H9 (cell line): Measurements from ENCODE around the gene GLP2R. TPM values are rescaled to one million over a fixed set of nuclear protein-coding genes. Genes with fewer than 3 reads are reported as not detected.

ENCODE experiments used
- DNase-seq: peaks from one replicate; pipeline ENCODE4 v3.0.0-alpha.2; 2017
- H2AFZ ChIP-seq: one replicate; pipeline ENCODE4 v1.6.1; 2013; ENCODE audit warnings: mild to moderate bottlenecking, low read length, control low read depth, moderate library complexity
- H2AK5ac ChIP-seq: 2 replicates; pipeline ENCODE4 v1.6.1; 2013; ENCODE audit warnings: low read length, control low read depth, mixed read lengths; ENCODE audit not compliant: insufficient read length
- H2BK120ac ChIP-seq: one replicate; pipeline ENCODE4 v1.6.1; 2013; ENCODE audit warnings: low read depth, mild to moderate bottlenecking, low read length, control low read depth, inconsistent platforms; ENCODE audit not compliant: poor library complexity, severe bottlenecking
- H2BK12ac ChIP-seq: 2 replicates; pipeline ENCODE4 v1.6.1; 2013; ENCODE audit warnings: low read length, control low read depth, mixed read lengths, low read depth; ENCODE audit not compliant: insufficient read length
- H2BK15ac ChIP-seq: 2 replicates; pipeline ENCODE4 v1.6.1; 2013; ENCODE audit warnings: low read depth, low read length, control low read depth
- H2BK20ac ChIP-seq: one replicate; pipeline ENCODE4 v1.6.1; 2013; ENCODE audit warnings: low read depth, mild to moderate bottlenecking, low read length, control low read depth, inconsistent platforms; ENCODE audit not compliant: poor library complexity, severe bottlenecking
- H2BK5ac ChIP-seq: 2 replicates; pipeline ENCODE4 v1.6.1; 2013; ENCODE audit warnings: low read length, control low read depth, mixed read lengths; ENCODE audit not compliant: insufficient read length
- H3K14ac ChIP-seq: 2 replicates; pipeline ENCODE4 v1.6.1; 2013; ENCODE audit warnings: low read length, control low read depth; ENCODE audit not compliant: insufficient read depth
- H3K18ac ChIP-seq: 2 replicates; pipeline ENCODE4 v1.6.1; 2013; ENCODE audit warnings: low read depth, mild to moderate bottlenecking, mixed read lengths, low read length, control low read depth; ENCODE audit not compliant: insufficient read length
- H3K23ac ChIP-seq: 2 replicates; pipeline ENCODE4 v1.6.1; 2013; ENCODE audit warnings: low read length, control low read depth, mixed read lengths, low read depth; ENCODE audit not compliant: insufficient read length
- H3K23me2 ChIP-seq: 2 replicates; pipeline ENCODE4 v1.6.1; 2013; ENCODE audit warnings: low read depth, mild to moderate bottlenecking, mixed read lengths, low read length, control low read depth; ENCODE audit not compliant: insufficient read length, poor library complexity, severe bottlenecking
- H3K27ac ChIP-seq: 2 replicates; pipeline ENCODE4 v1.5.1; 2013; ENCODE audit warnings: low read length, control low read depth, mixed read lengths, low read depth; ENCODE audit not compliant: insufficient read length
- H3K27me3 ChIP-seq: 2 replicates; pipeline ENCODE4 v1.6.1; 2013; ENCODE audit warnings: low read length, control low read depth, inconsistent platforms; ENCODE audit not compliant: insufficient read depth
- H3K4ac ChIP-seq: 2 replicates; pipeline ENCODE4 v1.6.1; 2013; ENCODE audit warnings: low read depth, mild to moderate bottlenecking, control low read depth, inconsistent platforms, low read length, moderate library complexity
- H3K4me1 ChIP-seq: 2 replicates; pipeline ENCODE4 v1.6.1; 2013; ENCODE audit warnings: low read length, control low read depth, inconsistent platforms; ENCODE audit not compliant: insufficient read depth
- H3K4me2 ChIP-seq: 2 replicates; pipeline ENCODE4 v1.6.1; 2013; ENCODE audit warnings: low read length, control low read depth, mixed read lengths; ENCODE audit not compliant: insufficient read length, insufficient read depth
- H3K56ac ChIP-seq: 2 replicates; pipeline ENCODE4 v1.6.1; 2013; ENCODE audit warnings: low read depth, mild to moderate bottlenecking, mixed read lengths, low read length, control low read depth; ENCODE audit not compliant: insufficient read length
- H3K79me1 ChIP-seq: 2 replicates; pipeline ENCODE4 v1.6.1; 2013; ENCODE audit warnings: low read depth, mild to moderate bottlenecking, moderate library complexity, low read length, control low read depth, inconsistent platforms; ENCODE audit not compliant: insufficient read depth, poor library complexity, severe bottlenecking
- H3K79me2 ChIP-seq: 2 replicates; pipeline ENCODE4 v1.6.1; 2013; ENCODE audit warnings: low read length, control low read depth, inconsistent platforms; ENCODE audit not compliant: insufficient read depth
- H3K9ac ChIP-seq: 2 replicates; pipeline ENCODE4 v1.6.1; 2013; ENCODE audit warnings: low read length, control low read depth, mixed read lengths; ENCODE audit not compliant: insufficient read length; ENCODE audit errors: extremely low read depth
- H3K9me3 ChIP-seq: one replicate; pipeline ENCODE4 v1.6.1; 2013; ENCODE audit warnings: low read depth, low read length, inconsistent platforms; ENCODE audit not compliant: control insufficient read depth
- H3T11ph ChIP-seq: one replicate; pipeline ENCODE4 v1.6.1; 2013; ENCODE audit warnings: mild to moderate bottlenecking, low read length, control low read depth, inconsistent platforms
- H4K20me1 ChIP-seq: one replicate; pipeline ENCODE4 v1.6.1; 2013; ENCODE audit not compliant: control insufficient read depth, insufficient read length, insufficient read depth
- H4K5ac ChIP-seq: 2 replicates; pipeline ENCODE4 v1.6.1; 2013; ENCODE audit warnings: low read depth, mild to moderate bottlenecking, mixed read lengths, low read length, control low read depth; ENCODE audit not compliant: insufficient read length
- H4K8ac ChIP-seq: replicated peaks from 2 replicates; pipeline ENCODE4 v1.6.1; 2013; ENCODE audit warnings: low read length, control low read depth, mixed read lengths, low read depth; ENCODE audit not compliant: insufficient read length
- H4K91ac ChIP-seq: 2 replicates; pipeline ENCODE4 v1.6.1; 2013; ENCODE audit warnings: low read depth, mild to moderate bottlenecking, moderate library complexity, mixed read lengths, low read length, control low read depth; ENCODE audit not compliant: insufficient read length
- H3K27ac Mint-ChIP-seq, 3 experiments: 2 replicates in 2 of 3; 3 replicates in 1 of 3; pipeline ENCODE4 v1.8.0; 2020 to 2021; ENCODE audit warnings: mixed read lengths in 3 of 3, mild to moderate bottlenecking in 1 of 3, moderate library complexity in 1 of 3
- H3K27me3 Mint-ChIP-seq: 2 replicates; pipeline ENCODE4 v1.8.0; 2021; ENCODE audit warnings: low read depth, mild to moderate bottlenecking, moderate library complexity, mixed read lengths
- H3K36me3 Mint-ChIP-seq, 3 experiments: 2 replicates in 2 of 3; 3 replicates in 1 of 3; pipeline ENCODE4 v1.8.0; 2020 to 2021; ENCODE audit warnings: low read depth in 3 of 3, mixed read lengths in 3 of 3; ENCODE audit not compliant: insufficient read depth in 1 of 3
- H3K4me1 Mint-ChIP-seq, 2 experiments: 2 replicates each; pipeline ENCODE4 v1.8.0; 2020; ENCODE audit warnings: mixed read lengths in 2 of 2
- H3K4me3 Mint-ChIP-seq, 2 experiments: 2 replicates in 1 of 2; 3 replicates in 1 of 2; pipeline ENCODE4 v1.8.0; 2020 to 2021; ENCODE audit warnings: mild to moderate bottlenecking in 2 of 2, mixed read lengths in 2 of 2, moderate library complexity in 1 of 2
- H3K9me3 Mint-ChIP-seq, 2 experiments: 2 replicates in 1 of 2; 3 replicates in 1 of 2; pipeline ENCODE4 v1.8.0; 2020; ENCODE audit warnings: mild to moderate bottlenecking in 2 of 2, mixed read lengths in 2 of 2, moderate library complexity in 1 of 2
- WGBS: extraction: QIAGEN DNeasy Blood & Tissue Kit; methylation state at CpG from one replicate; pipeline ENCODE4 v1.1.7; 2013; ENCODE audit warnings: missing lambda C conversion rate, low lambda C conversion rate, mixed read lengths; ENCODE audit not compliant: insufficient read length; ENCODE audit errors: extremely low coverage; 5-methylcytosine and 5-hydroxymethylcytosine counted together
- total RNA-seq: library from RNA; stranded (reverse); gene quantifications from 2 replicates; pipeline ENCODE4 v1.2.1, GENCODE V29; 2021
- TF ChIP-seq, protein P1 (sequence below): fragments of 200-600 bp; sonication (generic); conservative IDR thresholded peaks from 3 replicates; pipeline ENCODE4 v1.8.0; 2021; ENCODE audit warnings: antibody characterized with exemption, mild to moderate bottlenecking

Gene GLP2R
- total RNA-seq, 1 experiment from 2014 or later: not detected

GRCh38 chr17:9918352-9918751, 92.6 kb downstream of the GLP2R start:
- peaks cover 0 to 6% of the 10 kb centered on the region in 2 experiments; a peak in 3 of 4 replicates for H3K4me1 Mint-ChIP-seq
- H3K4me2 ChIP-seq: no peak overlapping the region
- no peak overlapping the region for H2BK12ac ChIP-seq
- H3K23me2 ChIP-seq: no peaks in the 10 kb centered on the region
- no peak overlapping the region for H3K27ac Mint-ChIP-seq
- no peaks in the 10 kb centered on the region for H3K9me3 ChIP-seq
- no peaks in the 10 kb centered on the region for H4K20me1 ChIP-seq
- H2AFZ ChIP-seq: no peak overlapping the region
- no peak overlapping the region for H3K56ac ChIP-seq
- H2BK5ac ChIP-seq: no peak overlapping the region
- no peaks in the 10 kb centered on the region for H3K79me2 ChIP-seq
- H2AK5ac ChIP-seq: no peak overlapping the region
- no peaks in the 10 kb centered on the region for H3K27me3 ChIP-seq
- no peak overlapping the region for H3K27ac ChIP-seq
- H3T11ph ChIP-seq: no peak overlapping the region
- H3K4ac ChIP-seq: no peak overlapping the region
- no peak overlapping the region for H3K14ac ChIP-seq
- H3K9ac ChIP-seq: no peak overlapping the region
- H3K4me3 Mint-ChIP-seq: no peak overlapping the region
- no peak overlapping the region for H2BK120ac ChIP-seq
- H3K79me1 ChIP-seq: no peaks in the 10 kb centered on the region
- H2BK20ac ChIP-seq: no peak overlapping the region
- no peak overlapping the region for H4K5ac ChIP-seq
- no peak overlapping the region for H4K91ac ChIP-seq
- H3K36me3 Mint-ChIP-seq: no peaks in the 10 kb centered on the region
- no peaks in the 10 kb centered on the region; a peak in 1 of 5 replicates for H3K9me3 Mint-ChIP-seq
- H3K27me3 Mint-ChIP-seq: no peaks in the 10 kb centered on the region; the same call in 1 of the 2 replicates
- H4K8ac ChIP-seq: no peak overlapping the region
- no peak overlapping the region for H3K23ac ChIP-seq
- WGBS: no CpG with 5 or more reads among the region's 8 CpGs
- H2BK15ac ChIP-seq: no peak overlapping the region
- TF ChIP-seq, protein P1, sequence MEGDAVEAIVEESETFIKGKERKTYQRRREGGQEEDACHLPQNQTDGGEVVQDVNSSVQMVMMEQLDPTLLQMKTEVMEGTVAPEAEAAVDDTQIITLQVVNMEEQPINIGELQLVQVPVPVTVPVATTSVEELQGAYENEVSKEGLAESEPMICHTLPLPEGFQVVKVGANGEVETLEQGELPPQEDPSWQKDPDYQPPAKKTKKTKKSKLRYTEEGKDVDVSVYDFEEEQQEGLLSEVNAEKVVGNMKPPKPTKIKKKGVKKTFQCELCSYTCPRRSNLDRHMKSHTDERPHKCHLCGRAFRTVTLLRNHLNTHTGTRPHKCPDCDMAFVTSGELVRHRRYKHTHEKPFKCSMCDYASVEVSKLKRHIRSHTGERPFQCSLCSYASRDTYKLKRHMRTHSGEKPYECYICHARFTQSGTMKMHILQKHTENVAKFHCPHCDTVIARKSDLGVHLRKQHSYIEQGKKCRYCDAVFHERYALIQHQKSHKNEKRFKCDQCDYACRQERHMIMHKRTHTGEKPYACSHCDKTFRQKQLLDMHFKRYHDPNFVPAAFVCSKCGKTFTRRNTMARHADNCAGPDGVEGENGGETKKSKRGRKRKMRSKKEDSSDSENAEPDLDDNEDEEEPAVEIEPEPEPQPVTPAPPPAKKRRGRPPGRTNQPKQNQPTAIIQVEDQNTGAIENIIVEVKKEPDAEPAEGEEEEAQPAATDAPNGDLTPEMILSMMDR: no peak
- no peaks in the 10 kb centered on the region for H3K4me1 ChIP-seq
- no peak overlapping the region for H3K18ac ChIP-seq
- no peak for DNase-seq
